OCI-M2 (cell line): ENCODE results near the gene DDI2.
"Not testable (repeated sequence)": the region's sequence is repeated elsewhere in the genome, so short reads cannot be mapped to it uniquely, and the experiment has no call there.

Experiments
- DNase-seq: peaks from one replicate; lab custom pipeline; 2025; ENCODE audit not compliant: unreplicated experiment; lab: John Stamatoyannopoulos, UW

Gene DDI2

GRCh38 chr1:15617173-15618076, at the start of gene DDI2:
DDI2 (plus strand) TSS chr1:15617458; CDS start chr1:15617671, 213 bp downstream.
- no peak for DNase-seq

- no peak for DNase-seq
Measured at GRCh38 chr1:15568387-15569073, 48.7 kb upstream of the DDI2 start.

DNA sequence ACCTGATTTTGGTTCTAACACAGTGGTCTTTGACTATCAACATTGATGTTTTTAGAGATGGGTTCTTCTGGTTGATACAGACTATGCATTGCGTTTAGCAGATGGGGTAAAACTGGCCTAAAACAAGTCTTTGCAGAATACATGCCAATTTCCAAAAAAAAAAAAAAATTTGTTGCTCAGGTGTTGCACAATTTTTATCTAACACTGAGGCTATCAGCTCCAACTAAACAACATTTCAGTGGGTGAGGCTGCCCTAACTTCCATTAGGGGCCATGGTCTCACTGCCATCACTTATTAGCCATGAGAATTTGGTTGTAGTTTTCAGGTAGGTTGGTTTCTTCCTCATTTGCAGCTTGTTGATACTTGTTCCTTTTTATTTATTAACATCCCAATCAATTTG, 46.4 kb upstream of the DDI2 start:
- no peak for DNase-seq

DNA sequence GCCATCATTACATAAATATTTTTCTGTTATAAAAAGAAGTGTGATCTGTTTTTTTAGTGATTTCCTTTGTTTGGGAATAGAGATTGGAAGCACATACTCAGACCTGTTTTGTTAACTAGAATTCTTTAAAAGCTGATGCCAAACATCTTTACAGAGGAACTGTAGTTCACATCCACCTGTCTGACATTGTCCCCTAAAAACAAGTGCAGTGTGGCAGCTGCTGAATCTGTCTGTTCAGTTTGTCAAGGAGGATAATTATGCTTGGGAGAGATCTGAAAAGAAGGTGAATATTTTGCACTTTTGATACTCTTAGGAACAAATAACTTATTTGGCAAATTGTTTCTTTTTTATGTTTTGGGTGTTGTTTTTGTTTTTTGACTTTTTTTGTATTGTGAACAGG, 46.0 kb upstream of the DDI2 start:
- no peak for DNase-seq

DNA sequence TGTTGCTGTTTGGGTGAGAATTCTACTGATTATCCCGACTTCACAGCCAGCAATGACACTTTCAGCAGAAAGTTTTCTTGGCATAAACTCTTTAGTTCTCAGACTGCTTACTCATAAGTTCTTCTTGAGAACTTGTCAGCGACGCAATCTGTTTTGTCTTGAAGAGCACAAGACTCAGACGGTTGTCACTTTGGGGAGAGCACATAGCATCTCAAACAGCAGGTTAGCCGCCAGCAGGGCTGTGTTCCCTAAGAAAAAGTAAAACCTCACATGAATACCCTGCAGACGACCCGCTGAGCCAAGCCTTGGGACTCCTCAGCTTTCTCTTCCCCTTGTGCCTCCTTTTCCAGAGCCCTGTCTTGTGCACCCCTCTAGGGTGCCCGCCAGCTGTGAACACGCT, 43.8 kb upstream of the DDI2 start:
- DNase-seq, result no peak

- DNase-seq, result no peak
Measured at GRCh38 chr1:15574741-15575140, 42.5 kb upstream of the DDI2 start.

- DNase-seq, result no peak
Measured at GRCh38 chr1:15575549-15576150, 41.6 kb upstream of the DDI2 start.

DNA sequence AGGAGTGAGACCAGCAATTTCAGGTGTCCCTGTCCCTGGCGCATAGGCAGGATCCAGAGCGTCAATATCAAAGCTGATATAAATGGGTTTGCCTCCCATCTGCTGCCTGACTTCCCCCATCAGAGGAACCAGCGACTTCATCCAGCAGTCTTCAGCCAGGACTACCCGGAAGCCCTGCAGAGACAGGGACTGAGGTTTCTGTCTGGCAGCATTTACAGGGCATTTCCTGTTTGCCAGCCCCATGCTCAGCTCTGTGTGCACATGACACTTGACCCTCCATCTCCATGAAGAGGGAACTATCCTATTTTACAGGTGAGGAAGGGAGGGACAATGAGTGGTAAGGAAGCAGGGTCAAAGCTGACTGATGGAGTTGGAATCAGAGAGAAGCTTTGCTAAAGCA, 39.6 kb upstream of the DDI2 start:
- DNase-seq, result no peak

- no peak for DNase-seq
Measured at GRCh38 chr1:15578921-15579682, 38.2 kb upstream of the DDI2 start.

DNA sequence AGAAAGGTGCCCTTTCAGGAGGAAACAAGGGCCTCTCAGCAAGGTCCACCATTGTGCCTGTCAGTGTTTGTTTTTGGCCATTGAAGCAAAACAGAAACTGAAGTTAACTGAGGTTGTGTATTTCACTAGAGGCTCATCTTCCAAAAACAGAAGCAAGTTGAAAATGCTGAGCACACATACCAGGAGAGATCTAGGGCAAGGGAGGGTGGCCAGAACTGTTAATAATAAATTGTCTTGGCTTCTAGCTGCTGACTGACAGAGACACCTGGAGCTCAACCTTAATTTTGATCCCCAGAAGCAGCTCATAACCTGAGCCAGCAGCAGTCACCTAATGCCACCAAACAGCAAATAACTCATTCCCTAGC, 37.6 kb upstream of the DDI2 start:
- no peak for DNase-seq

- DNase-seq, result no peak
Measured at GRCh38 chr1:15583016-15583706, 34.1 kb upstream of the DDI2 start.

DNA sequence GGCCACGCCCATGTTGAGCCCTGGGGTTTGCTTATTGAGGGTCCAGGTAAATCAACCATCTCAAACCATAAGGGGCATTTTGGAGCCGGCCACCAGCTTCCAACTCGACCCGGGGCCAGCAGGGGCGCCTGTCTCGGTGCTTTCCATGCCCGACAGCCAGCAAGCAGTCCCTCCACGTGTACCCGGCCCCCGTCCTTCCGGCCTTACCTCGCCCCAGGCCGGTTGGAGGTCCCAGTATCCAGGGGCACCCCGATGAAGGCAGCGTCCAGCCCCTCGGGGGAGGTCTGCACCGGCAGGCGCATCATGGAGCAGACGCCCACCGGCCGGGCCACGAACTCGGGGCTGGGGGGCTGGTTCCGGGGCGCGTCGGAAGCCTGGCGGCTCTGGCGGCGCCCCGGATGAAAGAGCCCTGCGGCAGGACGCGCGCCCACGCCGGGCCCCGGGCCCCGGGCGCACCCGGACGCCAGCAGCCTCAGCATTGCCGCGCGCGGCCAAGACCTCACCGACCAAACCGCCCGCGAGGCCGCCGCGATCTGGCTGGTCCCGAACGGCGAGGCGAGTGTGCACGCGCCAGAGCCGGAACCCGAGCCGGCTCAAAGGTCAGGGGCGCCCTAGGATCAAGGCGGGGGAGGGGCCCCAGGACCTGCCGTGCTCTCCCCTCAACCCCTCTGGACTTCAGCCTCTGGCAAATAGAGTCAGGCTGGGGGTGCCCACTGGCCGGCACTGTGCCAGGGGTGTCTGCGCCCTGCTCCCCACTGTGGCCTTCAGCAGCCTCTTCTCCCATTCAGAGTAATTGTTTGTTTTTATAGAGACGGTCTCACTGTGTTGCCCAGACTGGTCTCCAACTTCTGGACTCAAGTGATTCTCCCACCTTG, 32.5 kb upstream of the DDI2 start, which contains the start of gene AGMAT:
TSS of gene AGMAT (minus strand) at position 563 of the 875 bp plus-strand sequence. CDS start at position 479, 84 bp downstream.
- no peak for DNase-seq

- DNase-seq, result no peak
Measured at GRCh38 chr1:15592285-15592684, 25.0 kb upstream of the DDI2 start.

GRCh38 chr1:15595809-15596617, 21.2 kb upstream of the DDI2 start:
- no peak for DNase-seq

DNA sequence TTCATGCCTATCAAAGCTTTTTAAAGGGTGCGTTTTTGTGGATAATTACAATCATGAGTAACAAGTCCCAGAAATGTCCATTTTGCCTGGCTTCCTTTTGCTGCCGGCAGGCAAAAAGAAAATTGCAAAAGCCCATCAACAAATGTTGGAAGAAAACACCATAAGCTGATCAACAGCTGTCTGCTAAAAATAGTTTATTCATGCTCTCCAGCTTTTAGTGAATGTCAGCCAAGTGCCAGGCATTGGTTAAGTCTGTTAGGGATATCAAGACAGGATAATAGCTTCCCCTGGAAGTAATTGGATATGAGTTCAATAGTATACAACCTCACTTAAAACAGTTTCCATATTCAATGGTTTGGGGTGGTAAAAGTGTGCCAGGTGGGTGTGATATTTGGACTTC, 18.8 kb upstream of the DDI2 start:
- no peak for DNase-seq

DNA sequence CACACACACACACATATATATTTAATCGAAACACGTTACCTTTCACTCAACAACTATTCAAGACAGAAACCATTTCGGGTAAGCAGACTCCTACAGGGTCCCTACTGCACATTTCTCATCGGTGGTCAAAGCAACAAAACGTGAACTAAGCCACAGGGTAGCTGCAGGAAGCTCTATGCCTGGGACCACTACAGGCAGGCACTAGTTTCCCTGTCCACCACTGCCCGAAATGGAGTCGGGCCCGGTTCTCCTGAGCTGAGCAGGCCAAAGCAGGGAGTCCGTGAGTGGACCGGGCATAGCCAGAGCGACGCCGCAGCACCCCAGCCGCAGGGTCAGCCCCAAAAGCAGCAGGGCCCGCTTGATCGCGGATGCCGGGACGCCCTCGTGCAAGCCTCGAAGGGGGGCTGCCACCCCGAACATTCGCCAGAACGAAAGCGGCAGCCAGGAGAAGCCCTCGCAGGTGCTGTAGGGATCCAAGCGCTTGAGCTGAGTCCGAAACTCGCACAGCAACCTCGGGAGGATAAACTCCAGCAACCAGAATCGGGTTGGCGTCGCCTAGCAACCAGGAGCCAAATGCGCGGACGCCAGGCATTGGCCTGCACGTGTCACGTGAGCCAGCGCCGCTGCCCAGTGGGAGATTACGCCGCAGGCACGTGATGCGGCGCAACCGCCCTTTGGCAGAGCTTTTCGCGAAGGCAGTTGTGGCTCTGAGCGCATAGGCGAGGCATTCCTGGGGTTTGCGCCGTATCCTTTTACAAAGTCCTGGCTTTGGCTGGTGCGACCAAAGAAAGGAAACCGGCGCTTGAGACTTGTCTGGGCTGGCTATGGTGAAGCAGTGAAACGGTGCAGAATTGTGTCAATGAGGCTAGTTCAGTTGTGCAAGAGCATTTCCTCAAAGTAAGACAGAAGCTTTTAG, 13.9 kb upstream of the DDI2 start:
- peak; percentile 56 for DNase-seq

DNA sequence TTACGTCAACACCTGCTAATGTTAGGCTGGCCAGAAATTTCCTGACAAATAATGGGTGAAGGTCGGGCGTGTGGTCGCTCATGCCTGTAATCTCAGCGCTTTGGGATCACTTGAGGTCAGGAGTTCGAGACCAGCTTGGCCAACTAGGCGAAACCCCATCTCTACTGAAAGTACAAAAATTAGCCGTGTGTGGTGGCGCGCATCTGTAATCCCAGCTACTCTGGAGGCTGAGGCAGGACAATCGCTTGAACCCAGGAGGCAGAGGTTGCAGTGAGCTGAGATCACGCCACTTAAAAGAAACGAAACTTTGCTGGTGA, 13.3 kb upstream of the DDI2 start:
- not testable (repeated sequence) for DNase-seq

- DNase-seq, result not testable (repeated sequence)
Measured at GRCh38 chr1:15604400-15604799, 12.9 kb upstream of the DDI2 start.
